OCI-LY7 (cell line): ENCODE measurements around the gene CCDC78.

Source experiments
- EZH2phosphoT487 ChIP-seq: fragments of 200-600 bp; sonication (generic); IDR thresholded peaks from 2 replicates; pipeline ENCODE4 v1.6.1; 2018; ENCODE audit warnings: low read depth, borderline replicate concordance, mild to moderate bottlenecking, mixed run types, antibody characterized with exemption, low read length, moderate library complexity, mixed read lengths
- TF ChIP-seq, protein P1 (sequence below): fragments of 200-600 bp; sonication (generic); conservative IDR thresholded peaks from 2 replicates; pipeline ENCODE4 v1.5.1; 2014; ENCODE audit warnings: mild to moderate bottlenecking, antibody characterized with exemption, low read length, moderate library complexity, mixed read lengths

DNA sequence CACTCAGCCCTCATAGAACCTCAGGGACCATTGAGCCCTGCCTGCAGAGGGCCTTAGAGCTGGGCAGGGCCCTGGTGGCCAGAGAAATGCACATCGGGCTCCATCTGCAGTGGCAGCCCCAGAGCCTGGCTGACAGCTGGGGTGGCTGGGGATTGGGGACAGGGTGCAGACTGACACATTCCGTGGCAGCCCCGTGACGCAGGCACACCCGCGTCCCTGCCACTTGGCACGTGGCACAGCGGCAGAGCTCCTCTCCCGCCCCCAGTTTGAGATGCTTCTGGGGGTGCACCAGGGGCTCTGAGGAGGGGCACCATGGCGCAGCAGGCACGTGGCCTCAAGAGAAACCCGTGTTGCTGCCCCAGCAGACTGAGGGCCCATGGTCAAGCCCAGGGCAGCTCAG is 22.8 kb downstream of the CCDC78 start:
- TF ChIP-seq, protein P1, sequence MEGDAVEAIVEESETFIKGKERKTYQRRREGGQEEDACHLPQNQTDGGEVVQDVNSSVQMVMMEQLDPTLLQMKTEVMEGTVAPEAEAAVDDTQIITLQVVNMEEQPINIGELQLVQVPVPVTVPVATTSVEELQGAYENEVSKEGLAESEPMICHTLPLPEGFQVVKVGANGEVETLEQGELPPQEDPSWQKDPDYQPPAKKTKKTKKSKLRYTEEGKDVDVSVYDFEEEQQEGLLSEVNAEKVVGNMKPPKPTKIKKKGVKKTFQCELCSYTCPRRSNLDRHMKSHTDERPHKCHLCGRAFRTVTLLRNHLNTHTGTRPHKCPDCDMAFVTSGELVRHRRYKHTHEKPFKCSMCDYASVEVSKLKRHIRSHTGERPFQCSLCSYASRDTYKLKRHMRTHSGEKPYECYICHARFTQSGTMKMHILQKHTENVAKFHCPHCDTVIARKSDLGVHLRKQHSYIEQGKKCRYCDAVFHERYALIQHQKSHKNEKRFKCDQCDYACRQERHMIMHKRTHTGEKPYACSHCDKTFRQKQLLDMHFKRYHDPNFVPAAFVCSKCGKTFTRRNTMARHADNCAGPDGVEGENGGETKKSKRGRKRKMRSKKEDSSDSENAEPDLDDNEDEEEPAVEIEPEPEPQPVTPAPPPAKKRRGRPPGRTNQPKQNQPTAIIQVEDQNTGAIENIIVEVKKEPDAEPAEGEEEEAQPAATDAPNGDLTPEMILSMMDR = no peak
- no peak for TF ChIP-seq EZH2phosphoT487
